ENCODE data around the gene PHLPP1. TPM values are rescaled to one million over a fixed set of nuclear protein-coding genes. Genes with fewer than 3 reads are reported as not detected.
"Not testable (repeated sequence)": the region's sequence is repeated elsewhere in the genome, so short reads cannot be mapped to it uniquely, and the experiment has no call there.

PHLPP1 gene
- total RNA-seq, 1 donor from 2014 or later: 18.0 TPM

GRCh38 chr18:62736077-62736855 lies 20.9 kb downstream of the PHLPP1 start:
- H3K36me3 Mint-ChIP-seq (ENCODE audit: insufficient read depth): peaks cover 14% of the 10 kb centered on the region
- peaks cover 24% of the 10 kb centered on the region for H3K4me1 Mint-ChIP-seq (ENCODE audit: low read depth)
- no peak overlapping the region for H3K4me3 Mint-ChIP-seq (ENCODE audit: low read depth)
- no peak overlapping the region for H3K27ac Mint-ChIP-seq
- H3K27me3 Mint-ChIP-seq: no peaks in the 10 kb centered on the region
- H3K9me3 Mint-ChIP-seq (ENCODE audit: low read depth): peaks cover 20% of the 10 kb centered on the region
- DNase-seq (ENCODE audit: low spot score, unreplicated experiment): no peak
- TF ChIP-seq, protein P1, sequence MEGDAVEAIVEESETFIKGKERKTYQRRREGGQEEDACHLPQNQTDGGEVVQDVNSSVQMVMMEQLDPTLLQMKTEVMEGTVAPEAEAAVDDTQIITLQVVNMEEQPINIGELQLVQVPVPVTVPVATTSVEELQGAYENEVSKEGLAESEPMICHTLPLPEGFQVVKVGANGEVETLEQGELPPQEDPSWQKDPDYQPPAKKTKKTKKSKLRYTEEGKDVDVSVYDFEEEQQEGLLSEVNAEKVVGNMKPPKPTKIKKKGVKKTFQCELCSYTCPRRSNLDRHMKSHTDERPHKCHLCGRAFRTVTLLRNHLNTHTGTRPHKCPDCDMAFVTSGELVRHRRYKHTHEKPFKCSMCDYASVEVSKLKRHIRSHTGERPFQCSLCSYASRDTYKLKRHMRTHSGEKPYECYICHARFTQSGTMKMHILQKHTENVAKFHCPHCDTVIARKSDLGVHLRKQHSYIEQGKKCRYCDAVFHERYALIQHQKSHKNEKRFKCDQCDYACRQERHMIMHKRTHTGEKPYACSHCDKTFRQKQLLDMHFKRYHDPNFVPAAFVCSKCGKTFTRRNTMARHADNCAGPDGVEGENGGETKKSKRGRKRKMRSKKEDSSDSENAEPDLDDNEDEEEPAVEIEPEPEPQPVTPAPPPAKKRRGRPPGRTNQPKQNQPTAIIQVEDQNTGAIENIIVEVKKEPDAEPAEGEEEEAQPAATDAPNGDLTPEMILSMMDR (IDR thresholded peaks at IDR 0.05; ENCODE audit: unreplicated experiment): no peak

- H3K4me1 Mint-ChIP-seq (ENCODE audit: low read depth): peaks cover 33% of the 10 kb centered on the region
- H3K9me3 Mint-ChIP-seq (ENCODE audit: low read depth): peaks cover 11% of the 10 kb centered on the region
- TF ChIP-seq, protein P1 (IDR thresholded peaks at IDR 0.05; ENCODE audit: unreplicated experiment): no peak
- DNase-seq (ENCODE audit: low spot score, unreplicated experiment): no peak
- peaks cover 7% of the 10 kb centered on the region for H3K36me3 Mint-ChIP-seq (ENCODE audit: insufficient read depth)
- H3K27ac Mint-ChIP-seq: no peak overlapping the region
- no peaks in the 10 kb centered on the region for H3K27me3 Mint-ChIP-seq
- no peak overlapping the region for H3K4me3 Mint-ChIP-seq (ENCODE audit: low read depth)
Measured at GRCh38 chr18:62737241-62737873, 22.0 kb downstream of the PHLPP1 start.

DNA sequence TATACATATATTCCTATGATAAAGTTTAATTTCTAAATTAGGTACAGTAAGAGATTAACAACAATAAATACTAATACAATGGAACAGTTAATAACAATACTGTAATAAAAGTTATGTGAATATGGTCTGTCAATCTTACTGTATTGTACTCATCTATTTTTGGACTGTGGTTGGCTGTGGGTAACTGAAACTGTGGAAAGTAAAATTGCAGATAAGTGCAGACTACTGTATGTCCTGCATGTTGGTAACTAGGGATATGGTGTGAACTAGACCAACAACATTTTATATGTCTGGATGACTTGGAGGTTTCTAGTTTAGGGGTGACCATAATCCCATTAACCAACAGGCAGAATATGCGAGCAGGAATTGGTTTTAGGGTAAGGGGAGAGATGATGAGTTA lies 23.3 kb downstream of the PHLPP1 start:
- no peak for DNase-seq (ENCODE audit: low spot score, unreplicated experiment)
- Mint-ChIP-seq H3K27me3 (no peaks in the 10 kb centered on the region), H3K4me3 (ENCODE audit: low read depth) (no peak overlapping the region), H3K4me1 (ENCODE audit: low read depth) (peaks cover 33% of the 10 kb centered on the region), H3K36me3 (ENCODE audit: insufficient read depth) (peaks cover 2% of the 10 kb centered on the region), H3K27ac (no peak overlapping the region), H3K9me3 (ENCODE audit: low read depth) (peaks cover 7% of the 10 kb centered on the region)
- TF ChIP-seq, protein P1 (IDR thresholded peaks at IDR 0.05; ENCODE audit: unreplicated experiment): no peak

DNA sequence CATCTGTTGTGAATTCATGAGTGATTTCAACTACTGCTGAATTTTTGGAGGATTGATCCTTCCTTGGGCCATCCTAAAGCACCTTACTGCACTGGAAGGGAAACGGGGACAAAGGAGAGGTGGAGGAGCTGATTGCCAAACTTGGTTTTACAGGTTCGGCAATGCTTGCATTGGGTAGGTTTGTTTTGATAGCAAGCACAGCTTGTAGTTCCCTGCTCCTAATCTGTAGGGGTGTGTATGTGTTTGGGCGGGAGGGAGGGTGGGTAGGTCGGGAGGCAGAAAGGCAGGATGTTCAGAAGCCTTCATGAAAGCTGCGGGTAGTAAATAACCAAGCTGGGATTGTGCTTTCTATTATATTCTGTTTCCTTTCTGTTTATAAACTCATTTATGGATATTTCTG lies 24.6 kb downstream of the PHLPP1 start:
- Mint-ChIP-seq H3K27ac (no peak overlapping the region), H3K36me3 (ENCODE audit: insufficient read depth) (peaks cover 2% of the 10 kb centered on the region), H3K4me1 (ENCODE audit: low read depth) (peaks cover 36% of the 10 kb centered on the region), H3K9me3 (ENCODE audit: low read depth) (peaks cover 7% of the 10 kb centered on the region), H3K27me3 (no peaks in the 10 kb centered on the region), H3K4me3 (ENCODE audit: low read depth) (no peak overlapping the region)
- TF ChIP-seq, protein P1 (IDR thresholded peaks at IDR 0.05; ENCODE audit: unreplicated experiment): no peak
- DNase-seq (ENCODE audit: low spot score, unreplicated experiment): no peak

DNA sequence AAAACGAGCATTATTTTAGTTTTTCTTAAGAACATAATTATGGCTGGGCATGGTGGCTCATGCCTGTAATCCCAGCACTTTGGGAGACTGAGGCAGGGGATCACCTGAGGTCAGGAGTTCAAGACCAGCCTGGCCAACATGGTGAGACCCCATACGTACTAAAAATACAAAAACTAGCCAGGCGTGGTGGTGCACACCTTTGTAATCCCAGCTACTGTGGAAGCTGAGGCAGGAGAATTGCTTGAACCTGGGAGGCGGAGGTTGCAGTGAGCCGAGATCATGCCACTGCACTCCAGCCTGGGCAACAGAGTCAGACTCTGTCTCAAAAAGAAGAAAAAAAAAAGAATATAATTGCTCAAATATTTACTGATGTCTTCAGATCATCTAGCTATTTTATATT lies 25.3 kb downstream of the PHLPP1 start:
- H3K4me3 Mint-ChIP-seq (ENCODE audit: low read depth); H3K27ac Mint-ChIP-seq; DNase-seq (ENCODE audit: low spot score, unreplicated experiment): not testable (repeated sequence)

More for the DNA sequence above, 25.3 kb downstream of the PHLPP1 start:
- not testable (repeated sequence) for H3K9me3 Mint-ChIP-seq (ENCODE audit: low read depth); H3K27me3 Mint-ChIP-seq; H3K36me3 Mint-ChIP-seq (ENCODE audit: insufficient read depth)
- peaks cover 40% of the 10 kb centered on the region for H3K4me1 Mint-ChIP-seq (ENCODE audit: low read depth)
